OCI-M2 (cell line): Measurements from ENCODE around the gene TCF19.

Experiments used
- DNase-seq: peaks from one replicate; lab custom pipeline; 2025; ENCODE audit not compliant: unreplicated experiment; lab: John Stamatoyannopoulos, UW

The TCF19 gene

DNA sequence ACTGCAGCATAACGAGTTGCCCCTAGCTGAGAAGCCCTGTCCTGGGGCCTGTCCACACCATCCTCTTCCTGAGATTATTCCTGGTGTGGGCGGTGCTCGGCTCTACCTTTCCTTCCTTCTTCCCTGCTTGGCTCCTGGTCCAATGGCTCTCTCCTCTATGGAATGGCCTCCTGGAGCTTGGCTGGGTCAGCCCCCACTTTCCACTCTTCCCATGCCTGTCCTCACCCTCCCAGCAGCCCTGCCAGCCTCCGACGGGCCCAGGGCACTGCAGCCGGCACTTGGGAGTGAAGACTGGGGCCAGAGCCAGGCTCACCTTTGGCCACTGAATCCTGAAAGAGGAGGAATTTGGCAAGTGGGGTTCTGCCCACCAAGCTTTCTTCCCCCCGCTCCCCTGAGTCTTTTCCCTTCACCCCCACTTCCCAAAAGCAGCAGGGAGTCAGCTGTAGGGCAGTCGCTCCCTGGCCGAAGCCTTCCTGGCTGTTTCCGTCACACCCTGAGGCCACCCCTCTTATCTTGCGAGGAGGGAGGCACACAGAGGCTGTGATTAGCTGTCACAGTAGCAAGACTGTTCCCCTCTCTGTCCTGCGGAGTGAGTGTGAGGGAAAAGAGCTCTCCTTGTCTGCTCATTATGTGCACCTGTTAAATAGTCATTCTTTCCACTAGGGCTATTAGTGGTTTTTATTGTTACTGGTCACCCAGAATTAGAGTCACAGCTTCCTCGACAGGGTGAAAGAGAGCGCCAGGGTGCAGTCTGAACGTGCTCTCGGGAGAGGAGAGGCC lies 31.8 kb upstream of the TCF19 start:
- DNase-seq, result no peak

DNA sequence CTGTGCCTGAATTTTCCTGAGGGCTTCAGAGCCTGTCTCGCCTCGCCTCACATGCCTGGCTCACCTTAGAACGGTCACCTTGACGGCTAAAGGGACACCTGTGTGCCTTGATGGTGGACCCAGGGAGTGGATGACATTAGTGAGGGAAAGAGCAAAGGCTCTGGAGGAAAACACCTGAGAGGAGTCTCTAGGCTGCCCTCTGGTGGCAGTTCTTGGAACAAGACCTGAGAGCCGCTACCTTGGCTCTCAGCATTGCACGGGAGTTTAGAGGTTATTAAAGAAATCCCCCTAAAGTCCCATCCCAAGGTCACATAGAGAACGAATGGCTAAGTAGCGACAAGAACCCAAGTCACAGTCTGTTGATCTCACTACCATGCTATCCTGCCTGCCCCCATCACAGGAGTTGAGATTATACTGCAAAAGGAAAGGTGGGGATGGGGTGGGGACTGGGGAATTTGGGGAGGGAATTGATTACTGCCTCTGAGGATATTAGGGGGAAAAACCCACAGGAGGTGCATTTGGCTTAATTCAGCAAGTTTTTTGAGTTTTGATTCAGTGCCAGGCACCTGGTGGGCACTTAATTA lies 30.2 kb upstream of the TCF19 start:
- peak; percentile 21 for DNase-seq

DNA sequence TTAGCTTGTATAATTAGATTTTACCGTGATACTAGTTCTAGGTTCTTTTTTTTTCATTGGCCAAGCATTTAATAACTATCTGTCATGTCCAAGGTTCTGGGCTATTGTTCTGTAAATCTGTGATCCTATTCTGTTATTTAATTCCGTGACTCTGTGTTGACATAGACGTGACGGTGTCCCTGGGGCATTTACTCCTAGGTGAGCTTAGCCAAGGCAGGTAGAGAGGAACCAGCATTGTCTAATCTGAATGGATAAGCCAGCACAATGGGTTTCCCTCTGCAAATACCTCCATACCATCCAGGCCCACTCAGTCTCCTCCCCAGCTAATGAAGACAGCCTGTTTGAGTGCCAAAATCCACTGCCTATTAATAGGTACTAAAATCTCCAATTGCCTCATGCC lies 29.3 kb upstream of the TCF19 start:
- no peak for DNase-seq

DNA sequence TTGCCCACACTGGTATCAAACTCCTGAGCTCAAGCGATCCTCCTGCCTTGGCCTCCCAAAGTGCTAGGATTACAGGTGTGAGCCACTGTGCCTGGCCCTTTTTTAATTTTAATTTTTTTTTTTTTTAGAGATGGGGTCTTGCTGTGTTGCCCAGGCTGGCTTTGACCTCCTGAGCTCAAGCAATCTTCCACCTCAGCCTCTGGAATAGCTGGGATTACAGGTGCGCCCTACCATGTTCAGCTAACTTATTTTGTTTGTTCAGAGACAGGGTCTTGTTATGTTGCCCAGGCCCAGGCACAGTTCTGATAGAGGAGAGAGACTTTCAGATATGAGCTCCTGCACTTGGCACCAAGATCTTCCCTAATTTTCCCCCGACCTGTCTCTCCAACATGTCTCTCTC lies 27.6 kb upstream of the TCF19 start:
- no peak for DNase-seq

DNA sequence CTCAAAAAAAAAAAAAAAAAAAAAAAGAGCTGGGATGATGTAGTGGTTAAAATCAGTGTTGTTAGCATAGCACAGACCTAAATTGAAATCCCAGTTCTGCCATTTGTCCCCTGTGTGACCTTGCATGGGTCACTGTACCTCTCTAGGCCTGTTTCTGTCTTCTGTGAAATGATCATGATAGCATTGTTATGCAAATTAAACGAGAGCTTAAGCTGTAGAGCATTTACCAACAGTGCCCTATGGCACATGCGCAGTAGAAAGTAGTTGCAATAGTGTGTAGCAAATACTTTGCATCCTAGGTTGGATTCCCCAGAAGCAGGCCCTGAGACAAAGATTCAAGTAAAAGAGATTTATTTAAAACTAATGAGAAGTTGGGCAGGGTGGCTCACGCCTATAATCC lies 26.8 kb upstream of the TCF19 start:
- no peak for DNase-seq

DNA sequence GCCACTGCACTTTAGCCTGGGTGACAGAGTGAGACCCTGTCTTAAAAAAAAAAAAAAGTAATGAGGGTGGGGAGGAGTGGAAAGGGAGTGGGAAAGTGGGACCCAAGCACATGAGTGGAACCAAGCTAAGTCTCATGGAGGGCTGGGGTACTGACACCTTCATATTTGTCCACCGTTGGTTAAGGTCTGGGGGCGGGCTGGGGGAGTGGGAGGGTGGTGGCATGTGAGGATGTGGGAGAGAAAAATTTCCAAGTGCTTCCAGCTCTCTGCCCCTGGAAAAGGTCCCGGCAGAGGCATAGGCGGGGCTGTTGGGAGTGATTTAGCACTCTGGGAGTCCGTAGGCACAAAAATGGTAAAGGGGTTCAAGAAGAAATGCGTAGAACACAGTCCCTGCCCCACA lies 25.6 kb upstream of the TCF19 start:
- no peak for DNase-seq

DNA sequence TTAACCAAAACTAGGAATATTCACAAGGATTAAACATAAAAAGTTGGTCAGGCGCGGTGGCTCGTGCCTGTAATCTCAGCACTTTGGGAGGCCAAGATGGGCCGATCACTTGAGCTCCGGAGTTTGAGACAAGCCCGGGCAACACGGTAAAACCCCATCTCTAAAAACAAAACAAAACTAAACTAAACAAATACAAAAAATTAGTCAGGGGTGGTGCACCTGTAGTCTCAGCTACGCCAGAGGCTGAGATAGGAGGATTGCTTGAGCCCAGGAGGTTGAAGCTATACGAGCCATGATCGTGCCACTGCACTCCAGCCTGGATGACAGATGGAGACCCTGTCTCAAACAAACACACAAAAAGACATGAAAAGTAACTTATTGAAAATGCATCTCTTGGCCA lies 22.7 kb upstream of the TCF19 start:
- DNase-seq, result no peak

DNA sequence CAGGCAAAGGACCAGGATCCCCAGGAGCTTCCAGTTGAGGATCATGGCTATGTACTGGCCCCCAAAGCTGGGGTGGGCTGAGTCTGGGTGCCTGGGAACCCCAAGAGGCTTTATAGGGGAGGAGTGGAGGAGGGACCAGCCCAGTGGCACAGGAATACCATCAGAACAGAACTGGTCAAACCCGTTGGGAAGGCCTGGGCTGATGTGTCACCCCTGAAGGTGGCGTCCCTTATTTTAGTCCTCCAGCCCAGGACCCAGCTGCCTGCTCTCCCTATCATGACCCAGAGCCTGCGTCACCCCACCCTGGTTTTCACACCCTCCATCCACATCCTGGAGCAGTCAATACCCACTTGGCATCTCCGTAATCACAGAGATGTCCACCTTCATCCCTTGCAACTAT lies 19.4 kb upstream of the TCF19 start, which contains the start of gene PSORS1C2:
Gene PSORS1C2, minus strand, starts transcription at position 85 of the 400 bp plus-strand sequence. Its CDS starts 40 bp downstream, at position 45.
- DNase-seq, result no peak

DNA sequence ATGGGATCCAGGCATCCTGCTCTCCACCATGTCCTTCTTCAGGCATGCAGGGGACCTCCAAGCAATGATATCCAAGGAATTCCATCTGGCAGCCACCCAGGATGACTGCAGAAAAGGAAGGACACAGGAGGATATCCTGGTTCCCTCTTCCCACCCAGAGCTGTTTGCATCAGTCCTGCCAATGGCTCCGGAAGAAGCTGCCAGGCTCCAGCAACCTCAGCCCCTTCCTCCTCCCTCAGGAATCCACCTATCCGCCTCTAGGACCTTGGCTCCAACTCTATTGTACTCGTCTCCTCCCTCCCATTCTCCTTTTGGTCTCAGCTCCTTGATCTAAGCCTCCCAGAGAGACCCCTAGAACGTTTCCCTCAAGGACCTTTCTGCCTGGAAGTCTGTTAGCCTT lies 18.8 kb upstream of the TCF19 start:
- DNase-seq, result no peak

DNA sequence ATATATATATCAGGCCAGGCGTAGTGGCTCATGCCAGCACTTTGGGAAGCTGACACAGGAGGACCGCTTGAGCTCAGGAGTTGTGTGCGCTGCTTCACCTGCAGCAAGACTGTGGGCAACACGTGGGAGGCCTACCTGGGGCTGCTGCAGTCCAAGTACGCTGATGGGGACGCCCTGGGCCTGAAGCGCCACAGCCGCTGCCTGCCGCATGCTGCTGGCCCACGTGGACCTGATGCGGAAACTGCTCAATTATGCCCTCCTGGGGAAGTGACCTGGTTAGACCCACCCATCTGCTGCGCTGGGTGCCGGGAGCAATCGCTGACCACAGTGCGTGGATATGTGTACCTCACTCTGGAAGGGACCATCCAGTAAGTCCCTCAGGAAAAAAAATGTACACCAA lies 17.7 kb upstream of the TCF19 start:
- DNase-seq, result no peak

DNA sequence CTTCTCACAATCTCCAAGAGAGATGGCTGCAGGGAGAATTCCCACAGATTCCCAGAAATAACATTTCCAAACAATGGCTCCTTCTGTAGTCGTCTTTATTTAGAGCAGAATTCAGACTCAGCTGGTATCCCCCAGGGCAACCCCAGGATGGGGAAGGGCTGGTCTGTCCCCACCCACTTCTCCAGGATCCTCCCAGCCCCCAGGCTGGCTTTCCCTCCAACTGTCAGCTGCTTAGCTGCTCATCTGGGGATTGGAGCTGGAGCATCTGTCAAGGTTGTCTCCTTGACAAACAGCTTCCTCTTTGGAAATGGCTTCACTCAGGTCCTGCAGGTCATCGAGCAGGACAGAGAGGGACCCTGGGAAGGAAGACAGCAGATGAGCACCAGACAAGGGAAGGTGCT lies 16.0 kb upstream of the TCF19 start:
- no peak for DNase-seq

DNA sequence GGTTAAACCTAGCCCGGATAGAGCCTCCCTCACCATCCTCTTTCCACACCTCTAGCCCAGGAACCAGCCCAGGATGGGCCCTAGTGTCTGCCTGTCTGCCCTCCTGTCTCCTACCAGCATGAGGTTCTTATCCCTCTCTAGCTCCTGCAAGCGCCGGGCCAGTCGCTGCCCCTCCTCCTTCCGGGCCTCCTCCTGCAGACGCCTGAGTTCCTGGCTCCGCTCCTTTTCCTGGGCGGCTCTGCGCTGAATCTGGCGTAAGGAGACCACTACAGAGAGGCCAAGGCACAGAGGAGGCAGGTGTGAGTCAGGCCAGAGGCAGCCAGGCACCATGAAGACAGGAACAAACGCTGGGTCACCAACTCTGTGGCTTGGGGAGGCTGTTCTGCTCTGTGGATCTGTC lies 15.2 kb upstream of the TCF19 start:
- no peak for DNase-seq

DNA sequence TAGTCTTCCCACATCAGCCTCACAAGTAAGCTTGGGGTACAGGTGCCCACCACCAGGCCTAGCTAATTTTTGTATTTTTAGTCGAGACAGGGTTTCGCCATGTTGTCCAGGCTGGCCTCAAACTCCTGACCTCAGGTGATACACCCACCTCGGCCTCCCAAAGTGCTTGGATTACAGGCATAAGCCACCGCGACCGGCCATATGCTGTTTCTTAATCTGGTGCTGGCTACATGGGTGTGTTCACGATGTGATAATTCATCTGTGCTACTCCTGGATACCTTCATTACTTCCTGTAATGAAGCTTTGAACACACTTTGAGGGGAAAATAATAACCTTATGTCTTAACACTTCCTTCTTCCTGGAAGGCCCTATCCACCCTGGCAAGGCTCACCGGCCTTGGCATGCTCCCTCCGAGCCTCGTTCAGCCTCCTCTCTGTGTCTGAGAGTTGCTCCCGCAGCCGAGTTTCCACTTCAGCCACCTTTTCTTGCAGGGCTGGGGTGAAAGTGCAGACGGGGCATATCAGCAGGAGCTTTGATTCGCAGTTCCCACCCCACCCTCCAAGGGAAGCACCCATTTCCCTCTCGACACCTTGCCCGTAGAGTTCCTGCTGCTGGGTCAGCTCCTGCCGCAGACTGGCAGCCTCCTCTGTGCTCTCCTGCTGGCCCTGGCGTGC lies 14.0 kb upstream of the TCF19 start:
- no peak for DNase-seq

DNA sequence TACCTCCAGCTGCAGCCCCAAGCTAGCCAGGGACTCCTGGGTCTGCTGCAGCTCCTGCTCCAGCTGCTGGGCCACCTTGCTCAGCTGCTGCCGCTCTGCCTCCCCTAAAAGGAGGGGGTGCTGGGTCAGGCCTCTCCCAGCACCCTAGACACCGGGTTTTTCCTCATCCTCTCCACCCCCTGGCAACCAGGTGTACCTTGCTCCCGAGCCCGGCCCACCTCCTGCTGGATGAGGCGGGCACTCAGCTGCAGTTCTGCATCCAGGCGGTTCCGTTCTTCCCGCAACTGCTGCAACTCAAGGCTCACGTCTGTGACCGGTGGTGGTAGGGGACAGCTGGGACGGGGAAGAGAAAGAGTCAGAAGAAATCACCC lies 13.4 kb upstream of the TCF19 start:
- no peak for DNase-seq

DNA sequence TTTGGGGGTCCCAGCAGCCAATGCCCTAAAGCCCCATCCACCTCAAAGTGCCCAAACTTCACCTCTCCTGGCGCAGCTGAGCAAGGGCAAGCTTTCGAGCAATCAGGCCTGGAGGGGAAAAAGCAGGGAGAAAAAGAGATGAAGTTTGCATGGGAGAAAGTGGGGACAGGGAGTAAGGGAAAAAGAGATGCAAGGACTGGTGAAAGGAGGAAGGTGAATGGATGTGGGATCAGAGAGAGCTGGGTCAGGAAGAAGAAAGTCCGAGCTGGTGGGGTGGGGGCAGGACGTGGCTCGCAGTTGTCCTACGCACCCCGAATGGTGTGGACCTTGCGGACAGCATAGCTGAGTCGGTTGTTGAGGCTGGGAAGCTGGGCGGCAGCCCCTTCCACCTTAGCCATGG lies 13.0 kb upstream of the TCF19 start:
- no peak for DNase-seq

DNA sequence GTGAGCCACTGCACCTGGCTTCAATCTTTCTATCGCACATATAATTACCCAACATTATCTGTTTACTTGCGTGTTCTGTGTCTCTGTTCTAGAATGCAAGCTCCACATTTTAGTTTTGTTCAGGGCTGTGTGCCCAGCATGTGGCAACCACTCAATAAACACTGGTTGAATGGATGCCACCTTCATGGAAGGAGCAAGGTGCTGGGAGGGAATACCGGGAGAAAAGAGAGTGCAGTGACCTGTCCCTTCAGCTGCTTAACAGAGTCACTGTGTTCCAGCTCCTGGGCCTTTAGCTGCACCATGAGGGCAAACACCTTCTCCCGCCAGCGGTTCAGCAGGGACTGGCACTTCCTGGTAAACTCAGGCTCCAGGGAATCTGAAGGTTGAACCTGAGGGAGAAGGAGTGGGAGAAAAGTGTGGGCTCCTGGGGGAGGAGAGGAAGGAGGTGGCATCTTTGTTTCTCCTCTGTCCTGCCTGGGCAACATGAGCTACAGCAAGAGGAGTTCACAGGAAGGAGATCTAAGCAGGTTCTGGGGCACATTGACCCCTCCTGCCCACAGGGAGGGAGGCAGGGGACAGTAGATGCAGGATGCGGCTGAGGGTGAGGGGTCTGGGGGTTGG lies 8.5 kb upstream of the TCF19 start:
- DNase-seq, result no peak

DNA sequence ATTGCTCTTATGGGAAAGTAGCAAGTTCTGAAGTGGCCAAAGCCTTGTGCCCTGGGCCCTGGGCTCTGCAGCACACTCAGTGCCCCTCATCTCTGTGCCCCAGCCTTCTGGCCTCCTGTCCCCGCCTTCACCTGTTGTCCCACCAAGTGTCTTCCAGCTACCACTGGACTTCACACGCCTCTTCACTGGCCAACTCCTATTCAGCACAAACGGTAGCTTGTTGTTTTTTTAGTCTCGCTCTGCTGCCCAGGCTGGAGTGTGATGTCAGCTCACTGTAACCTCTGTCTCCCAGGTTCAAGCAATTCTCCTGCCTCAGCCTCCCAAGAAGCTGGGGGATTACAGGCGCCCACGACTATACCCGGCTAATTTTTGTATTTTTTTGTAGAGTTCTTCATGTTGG lies 5.6 kb upstream of the TCF19 start:
- no peak for DNase-seq

DNA sequence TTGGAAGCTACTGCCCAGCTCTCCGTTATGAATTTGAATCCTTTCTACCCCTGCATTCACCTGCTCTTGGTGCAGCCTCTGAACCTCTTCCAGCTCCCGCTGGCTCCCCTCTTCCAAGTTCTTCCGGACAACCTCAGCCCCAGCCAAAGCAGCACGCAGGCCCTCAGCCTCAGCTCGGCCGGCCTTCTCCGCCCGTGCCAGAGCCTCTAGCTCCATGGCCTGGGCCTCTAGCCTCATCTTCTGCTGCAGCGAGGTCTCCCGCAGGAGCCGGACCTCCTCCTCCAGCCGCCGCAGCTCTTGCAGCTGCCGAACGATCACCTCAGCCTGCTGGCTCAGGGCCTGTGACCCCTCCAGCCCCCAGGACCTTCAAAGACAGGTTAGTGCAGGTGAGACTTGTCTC lies 4.0 kb upstream of the TCF19 start:
- no peak for DNase-seq

DNA sequence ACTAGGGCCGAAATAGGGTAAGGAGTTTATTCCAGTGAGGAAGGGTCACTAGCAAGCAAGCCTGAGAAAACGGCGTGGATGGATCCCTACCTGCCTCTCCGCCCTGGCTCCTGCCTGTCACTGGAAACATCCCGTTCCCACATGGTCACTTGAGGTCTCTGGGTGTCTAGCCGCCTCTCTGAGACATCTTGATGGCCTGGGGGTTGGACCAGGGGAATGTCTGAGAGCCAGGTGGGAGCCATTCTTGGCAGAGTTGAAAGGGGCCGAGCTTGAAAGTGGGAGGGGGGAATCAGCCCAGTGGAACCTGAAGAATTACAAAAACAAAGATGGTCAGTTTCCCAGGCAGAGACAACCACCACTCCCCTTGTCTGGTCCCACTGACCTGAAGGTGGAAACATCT lies 1.7 kb upstream of the TCF19 start:
- DNase-seq, result no peak

DNA sequence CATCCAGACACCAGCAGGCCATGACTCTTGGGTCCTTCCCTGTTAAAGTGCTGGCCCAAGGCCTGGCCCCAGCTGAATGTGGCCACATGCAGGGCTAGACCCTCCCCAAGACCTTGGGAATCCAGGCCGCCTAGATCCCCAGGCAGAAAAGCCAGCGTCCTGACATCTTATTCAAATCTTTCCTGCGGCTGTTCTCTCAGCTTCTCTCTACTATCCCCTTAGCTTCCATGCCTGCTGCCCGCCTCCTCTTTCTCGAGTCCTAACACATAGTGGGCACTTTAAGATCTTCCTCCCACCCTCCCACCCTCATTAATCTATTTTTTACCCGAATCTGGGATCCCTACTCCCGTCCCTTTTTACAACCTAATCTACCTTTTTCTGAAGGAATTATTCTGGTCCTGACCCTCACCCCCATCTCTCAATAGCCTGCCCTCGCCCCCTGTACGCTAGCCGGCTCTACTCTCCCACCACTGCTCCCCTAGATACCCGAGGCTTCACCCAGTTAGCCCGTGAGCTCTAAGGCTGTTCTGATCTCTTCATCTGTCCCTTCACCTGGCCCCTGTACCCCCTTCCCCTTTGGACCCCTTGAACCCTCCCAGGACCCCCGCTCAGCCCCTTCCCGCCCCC lies 763 bp upstream of the TCF19 start, which contains the start of gene CCHCR1:
Gene CCHCR1, minus strand, starts transcription at position 290 of the 627 bp plus-strand sequence. Its CDS starts 202 bp downstream, at position 88.
- DNase-seq, result no peak
